Subcutaneous abdominal adipose tissue (tissue), 5 donors: ENCODE measurements around the gene EXOC7.

Experiments used
- H3K27ac ChIP-seq: one replicate; pipeline ENCODE4 v1.7.0; 2013; ENCODE audit warnings: low read depth, mild to moderate bottlenecking, inconsistent platforms, low read length, moderate library complexity
- H3K27me3 ChIP-seq, 5 donors: one replicate each; pipeline ENCODE4 v1.7.0; 2013; ENCODE audit warnings: low read length in 5 of 5, inconsistent platforms in 1 of 5; ENCODE audit not compliant: control insufficient read depth in 5 of 5, insufficient read depth in 4 of 5
- H3K36me3 ChIP-seq, 5 donors: one replicate each; pipeline ENCODE4 v1.7.0; 2013; ENCODE audit warnings: low read length in 5 of 5; ENCODE audit not compliant: control insufficient read depth in 5 of 5, insufficient read depth in 5 of 5
- H3K4me1 ChIP-seq, 5 donors: one replicate each; pipeline ENCODE4 v1.7.0; 2013; ENCODE audit warnings: low read length in 5 of 5, mild to moderate bottlenecking in 3 of 5, moderate library complexity in 1 of 5; ENCODE audit not compliant: control insufficient read depth in 5 of 5, insufficient read depth in 5 of 5
- H3K4me3 ChIP-seq, 5 donors: one replicate each; pipeline ENCODE4 v1.7.0; 2013; ENCODE audit warnings: low read length in 5 of 5, low read depth in 1 of 5
- H3K9ac ChIP-seq, 5 donors: one replicate each; pipeline ENCODE4 v1.7.0; 2013; ENCODE audit warnings: low read length in 5 of 5, mild to moderate bottlenecking in 4 of 5, moderate library complexity in 3 of 5
- H3K9me3 ChIP-seq, 5 donors: one replicate each; pipeline ENCODE4 v1.7.0; 2013; ENCODE audit warnings: low read length in 5 of 5; ENCODE audit not compliant: control insufficient read depth in 5 of 5
- donor health status: healthy.
- donor health status: healthy.
- donor health status: healthy.
- donor health status: healthy.
- donor health status: healthy.

EXOC7 gene

DNA sequence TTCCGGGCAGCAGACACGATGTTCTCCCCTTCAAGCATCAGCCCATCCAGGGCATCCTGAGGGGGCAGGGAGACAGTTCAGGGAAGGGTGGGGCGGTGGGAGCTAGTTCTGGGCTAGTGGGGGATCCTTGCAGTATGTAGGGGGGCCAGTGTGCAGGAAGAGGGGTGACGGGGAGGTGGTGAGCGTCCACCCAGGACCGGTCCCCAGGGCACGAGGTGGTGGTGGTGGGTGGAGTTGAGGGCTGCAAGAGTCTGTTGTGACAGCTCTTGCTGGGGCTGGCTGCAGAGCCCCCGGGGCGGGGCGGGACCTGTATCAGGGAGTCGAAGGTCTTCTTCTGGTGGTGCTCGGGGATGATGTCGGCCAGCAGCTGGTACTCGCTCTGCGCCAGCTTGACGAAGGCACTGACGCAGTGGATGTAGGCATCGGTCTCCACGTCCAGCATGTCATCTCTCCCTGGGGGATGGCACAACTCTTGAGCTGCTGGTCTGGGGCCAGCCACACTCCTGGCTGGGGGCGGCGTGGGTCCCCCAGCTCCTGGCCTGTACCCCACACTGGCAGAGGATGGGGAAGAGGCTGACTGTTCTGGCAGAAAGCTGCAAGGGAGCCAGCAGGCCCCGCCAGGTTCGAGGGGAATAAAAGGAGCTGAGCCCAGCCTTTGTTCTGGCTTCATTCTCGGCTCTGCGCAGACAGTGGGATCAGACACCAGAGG, 14.6 kb downstream of the EXOC7 start:
- Histone ChIP-seq H3K36me3 (peaks cover 3 to 99% (median 94%) of the 10 kb centered on the region in 5 donors), H3K27ac (no peak overlapping the region), H3K4me1 (peaks cover 0 to 7% (median 0%) of the 10 kb centered on the region in 5 donors), H3K4me3 (no peak overlapping the region), H3K9me3 (no peaks in the 10 kb centered on the region), H3K9ac (no peak overlapping the region), H3K27me3 (no peaks in the 10 kb centered on the region)

DNA sequence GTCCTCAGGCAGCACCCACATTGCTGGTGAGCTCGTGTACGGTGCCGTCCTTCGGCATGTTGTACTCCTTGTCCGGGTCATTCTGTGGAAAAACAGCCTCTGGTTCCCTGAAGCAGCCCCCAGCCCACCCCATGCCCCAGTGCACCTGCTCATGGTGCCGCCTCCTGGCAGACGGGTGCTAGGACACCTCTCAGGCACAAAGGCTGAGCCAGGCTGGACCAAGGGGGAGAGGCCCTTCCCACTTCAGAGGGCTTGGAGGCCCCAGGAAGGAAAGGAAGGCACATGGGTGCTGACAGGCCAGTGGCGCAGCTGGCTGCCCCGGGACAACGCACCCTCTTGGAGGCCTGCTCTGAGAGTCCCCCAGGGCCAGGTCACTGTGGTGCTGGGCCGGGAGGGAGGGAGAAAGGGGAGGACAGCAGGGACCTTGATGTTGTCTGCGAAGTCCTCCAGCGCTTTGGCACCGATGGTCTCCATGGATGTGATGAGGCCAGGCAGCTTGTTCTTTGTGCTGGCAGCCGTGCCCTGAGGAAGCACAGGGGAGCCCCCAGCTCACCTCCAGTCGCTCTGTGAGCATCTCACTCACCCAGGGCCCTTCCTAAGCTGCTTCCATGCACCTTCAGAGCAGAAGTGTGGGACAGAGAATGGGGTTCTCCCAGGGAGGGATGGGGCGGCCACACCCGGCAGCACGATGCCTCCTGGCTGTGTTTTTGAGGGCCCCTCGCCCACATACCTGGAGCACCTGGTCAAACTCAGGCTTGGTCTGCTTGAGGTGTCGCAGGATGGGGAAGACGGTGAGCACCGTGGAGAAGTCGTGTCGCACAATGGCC, 15.3 kb downstream of the EXOC7 start:
- Histone ChIP-seq H3K9me3 (no peaks in the 10 kb centered on the region), H3K4me3 (no peak overlapping the region), H3K27me3 (no peaks in the 10 kb centered on the region), H3K4me1 (peaks cover 0 to 7% (median 0%) of the 10 kb centered on the region in 5 donors), H3K9ac (no peak overlapping the region), H3K27ac (no peak overlapping the region), H3K36me3 (peaks cover 3 to 99% (median 94%) of the 10 kb centered on the region in 5 donors)

- Histone ChIP-seq H3K4me1 (peaks cover 0 to 7% (median 0%) of the 10 kb centered on the region in 5 donors), H3K36me3 (peaks cover 3 to 99% (median 94%) of the 10 kb centered on the region in 5 donors), H3K9ac (no peak overlapping the region), H3K27ac (no peak overlapping the region), H3K9me3 (no peaks in the 10 kb centered on the region), H3K4me3 (no peak overlapping the region), H3K27me3 (no peaks in the 10 kb centered on the region)
Measured at GRCh38 chr17:76087531-76087930, 16.1 kb downstream of the EXOC7 start.

DNA sequence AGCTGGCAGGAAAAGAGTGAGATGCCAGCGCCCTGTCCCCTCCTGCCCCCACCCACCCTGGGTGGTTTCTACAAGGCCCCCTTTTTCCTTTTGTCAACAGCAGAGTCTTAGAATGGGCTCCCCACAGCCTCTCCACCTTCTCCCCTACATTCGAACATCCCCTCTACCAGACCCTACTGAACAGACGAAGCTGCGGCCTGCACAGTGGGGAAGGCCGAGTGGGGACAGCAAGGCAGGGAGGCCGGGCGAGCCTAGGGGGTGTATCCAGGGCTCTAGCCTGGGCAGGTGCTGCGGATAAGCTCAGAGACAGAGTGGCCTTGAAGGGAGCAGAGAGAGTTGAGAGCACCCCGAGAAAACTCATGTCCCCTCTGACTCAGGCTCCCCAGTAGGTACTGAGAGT, 17.2 kb downstream of the EXOC7 start:
- Histone ChIP-seq H3K27me3 (no peaks in the 10 kb centered on the region), H3K36me3 (peaks cover 3 to 91% (median 85%) of the 10 kb centered on the region in 5 donors), H3K9me3 (no peaks in the 10 kb centered on the region), H3K27ac (no peak overlapping the region), H3K4me1 (peaks cover 0 to 1% (median 0%) of the 10 kb centered on the region in 5 donors), H3K9ac (no peak overlapping the region), H3K4me3 (no peak overlapping the region)

DNA sequence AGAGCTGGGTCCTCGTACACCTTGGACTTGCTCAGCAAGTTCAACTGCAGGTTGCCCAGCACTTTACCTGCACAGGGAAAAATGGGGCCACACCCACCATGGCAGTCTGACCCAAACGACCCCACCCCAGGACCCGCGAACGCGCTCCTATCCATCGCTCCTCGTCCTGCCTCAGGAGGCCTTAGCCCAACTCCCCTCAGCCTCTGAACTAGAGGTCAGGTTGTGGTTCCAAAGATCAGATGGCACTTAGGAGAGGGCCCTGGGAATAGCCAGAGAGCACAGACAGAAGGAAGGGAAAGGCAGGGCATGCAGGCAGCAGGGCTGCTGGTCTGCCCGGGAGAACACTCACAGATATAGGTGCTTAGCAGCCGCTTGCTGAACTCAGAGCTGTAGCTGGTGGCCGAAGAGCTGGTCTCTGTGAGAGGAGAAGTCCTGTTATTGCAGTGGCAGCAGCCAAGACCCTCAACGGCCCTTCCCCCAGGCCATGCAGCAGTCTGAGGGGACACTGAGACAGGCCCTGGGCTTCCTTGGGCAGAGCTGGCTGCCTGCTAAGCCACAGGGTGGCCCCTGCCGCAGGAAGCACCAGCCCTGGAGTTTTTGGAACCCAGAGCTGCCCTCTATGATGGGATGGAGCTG, 17.7 kb downstream of the EXOC7 start:
- no peak overlapping the region for H3K4me3 ChIP-seq
- H3K27me3 ChIP-seq, result no peaks in the 10 kb centered on the region
- H3K9me3 ChIP-seq, result no peaks in the 10 kb centered on the region
- H3K4me1 ChIP-seq, result no peaks in the 10 kb centered on the region
- H3K27ac ChIP-seq, result no peak overlapping the region
- H3K36me3 ChIP-seq, result peaks cover 3 to 86% (median 83%) of the 10 kb centered on the region in 5 donors
- no peak overlapping the region for H3K9ac ChIP-seq

DNA sequence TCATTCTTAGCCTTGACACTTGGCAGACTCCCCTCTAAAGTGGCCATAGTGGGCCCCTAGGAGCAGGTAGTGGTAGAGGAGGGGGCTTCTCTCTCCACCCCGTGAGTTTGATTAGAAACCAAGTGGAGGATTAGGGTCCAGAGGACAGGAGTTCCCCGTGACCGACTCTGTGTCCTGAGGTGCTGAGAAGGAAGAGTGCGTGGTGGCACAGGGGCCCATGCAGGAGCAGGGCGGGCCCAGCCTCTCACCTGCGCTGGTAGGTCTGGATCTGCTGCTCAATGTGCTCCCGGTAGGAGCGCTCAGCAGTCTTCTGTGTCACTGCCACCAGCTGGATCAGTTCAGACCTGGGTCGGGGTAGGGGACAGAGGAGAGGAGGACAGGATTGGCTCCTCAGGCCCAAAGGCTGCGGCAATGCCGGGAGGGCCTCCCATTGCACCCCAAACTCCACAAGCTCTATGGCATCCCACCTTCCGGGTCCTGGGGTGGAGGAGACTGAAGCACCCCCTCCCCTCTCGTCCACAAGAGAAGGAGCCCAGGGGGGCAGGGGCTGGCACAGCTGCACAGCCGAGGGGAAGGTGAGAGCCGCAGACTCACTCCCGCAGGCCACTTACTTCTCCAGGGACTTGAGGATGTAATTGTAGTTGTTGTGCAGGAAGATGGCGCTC, 18.4 kb downstream of the EXOC7 start:
- Histone ChIP-seq H3K27me3 (peaks cover 0 to 4% (median 2%) of the 10 kb centered on the region in 5 donors), H3K27ac (no peak overlapping the region), H3K9me3 (no peaks in the 10 kb centered on the region), H3K36me3 (peaks cover 3 to 79% (median 76%) of the 10 kb centered on the region in 5 donors), H3K4me3 (no peak overlapping the region), H3K9ac (no peak overlapping the region), H3K4me1 (peaks cover 0 to 3% (median 0%) of the 10 kb centered on the region in 5 donors)

DNA sequence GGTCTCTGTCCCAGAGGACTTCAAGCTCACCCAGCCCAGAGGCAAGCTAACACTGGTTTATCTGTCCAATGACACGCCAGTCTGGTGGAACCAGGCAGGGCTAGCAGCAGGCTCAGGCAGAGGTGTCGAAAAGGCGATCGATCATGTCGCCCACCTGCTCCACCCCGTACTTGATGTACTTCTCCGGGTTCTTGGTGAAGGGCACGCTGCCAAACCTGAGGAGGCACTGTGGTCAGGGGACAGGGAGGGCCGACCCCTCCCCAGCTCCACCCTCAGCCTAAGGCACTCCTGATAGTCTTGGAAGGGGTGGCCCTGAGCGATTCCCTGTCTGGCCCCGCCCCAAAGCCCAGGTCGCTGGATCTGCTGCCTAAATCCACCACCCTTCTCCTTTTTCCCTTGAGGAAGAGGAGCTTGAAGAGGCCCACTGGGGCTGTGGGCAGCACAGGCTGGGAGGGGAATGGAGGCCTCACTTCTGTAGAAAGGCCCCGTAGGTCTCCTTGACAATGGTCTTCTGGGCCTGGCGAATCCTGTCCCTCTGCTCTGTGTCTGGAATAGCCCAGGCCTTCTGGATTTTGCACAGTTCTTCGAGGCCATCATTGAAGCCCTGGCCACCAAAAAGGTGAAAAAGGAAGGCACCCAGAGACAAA, 19.9 kb downstream of the EXOC7 start:
- Histone ChIP-seq H3K36me3 (peaks cover 3 to 64% (median 61%) of the 10 kb centered on the region in 5 donors), H3K4me3 (no peak overlapping the region), H3K27ac (no peak overlapping the region), H3K4me1 (peaks cover 0 to 9% (median 3%) of the 10 kb centered on the region in 5 donors), H3K9ac (no peak overlapping the region), H3K9me3 (no peaks in the 10 kb centered on the region), H3K27me3 (peaks cover 9 to 18% (median 16%) of the 10 kb centered on the region in 5 donors)

GRCh38 chr17:76082326-76083251, 21.0 kb downstream of the EXOC7 start:
- Histone ChIP-seq H3K4me3 (no peak overlapping the region), H3K4me1 (peaks cover 0 to 9% (median 3%) of the 10 kb centered on the region in 5 donors), H3K9me3 (no peaks in the 10 kb centered on the region), H3K9ac (no peak overlapping the region), H3K27me3 (peaks cover 11 to 25% (median 22%) of the 10 kb centered on the region in 5 donors), H3K27ac (no peak overlapping the region), H3K36me3 (peaks cover 3 to 53% (median 50%) of the 10 kb centered on the region in 5 donors)
